ENCODE data around the gene FRAS1. TPM values are rescaled to one million over a fixed set of nuclear protein-coding genes. Genes with fewer than 3 reads are reported as not detected.
"Not testable (repeated sequence)": the region's sequence is repeated elsewhere in the genome, so short reads cannot be mapped to it uniquely, and the experiment has no call there.

The FRAS1 gene
- total RNA-seq, 2 donors from 2014 or later, result 2.3 to 8.1 TPM

- intact Hi-C loops (cut with DNase I), result no loop called here
Measured at GRCh38 chr4:78149751-78150542, 92.8 kb downstream of the FRAS1 start.

GRCh38 chr4:78150543-78150864 lies 93.4 kb downstream of the FRAS1 start:
- intact Hi-C loops (cut with DNase I), result no loop called here

More at GRCh38 chr4:78149751-78150542, 92.8 kb downstream of the FRAS1 start:
- no peak for DNase-seq (ENCODE audit: low spot score)

GRCh38 chr4:78152795-78153194 lies 95.7 kb downstream of the FRAS1 start:
- DNase-seq (ENCODE audit: low spot score), result no peak
- intact Hi-C loops (cut with DNase I), result no loop called here

More at GRCh38 chr4:78150543-78150864, 93.4 kb downstream of the FRAS1 start:
- DNase-seq (ENCODE audit: low spot score), result no peak

GRCh38 chr4:78154972-78155590 lies 98.0 kb downstream of the FRAS1 start:
- intact Hi-C loops (cut with DNase I), result no loop called here
- DNase-seq (ENCODE audit: low spot score), result no peak

GRCh38 chr4:78155616-78156105 lies 98.5 kb downstream of the FRAS1 start:
- no peak for DNase-seq (ENCODE audit: low spot score)
- intact Hi-C loops (cut with DNase I), result no loop called here

GRCh38 chr4:78156520-78156919 lies 99.4 kb downstream of the FRAS1 start:
- no peak for DNase-seq (ENCODE audit: low spot score)
- intact Hi-C loops (cut with DNase I), result no loop called here

- no peak for DNase-seq (ENCODE audit: low spot score)
Measured at GRCh38 chr4:78162342-78162741, 105.2 kb downstream of the FRAS1 start.

GRCh38 chr4:78162821-78163220 lies 105.7 kb downstream of the FRAS1 start:
- intact Hi-C loops (cut with DNase I), result no loop called here
- DNase-seq (ENCODE audit: low spot score), result no peak

More at GRCh38 chr4:78162342-78162741, 105.2 kb downstream of the FRAS1 start:
- intact Hi-C loops (cut with DNase I), result no loop called here

GRCh38 chr4:78165758-78166157 lies 108.6 kb downstream of the FRAS1 start:
- intact Hi-C loops (cut with DNase I), result no loop called here
- no peak for DNase-seq (ENCODE audit: low spot score)

GRCh38 chr4:78166622-78167021 lies 109.5 kb downstream of the FRAS1 start:
- DNase-seq (ENCODE audit: low spot score), result no peak
- intact Hi-C loops (cut with DNase I), result no loop called here

GRCh38 chr4:78167510-78167909 lies 110.4 kb downstream of the FRAS1 start:
- intact Hi-C loops (cut with DNase I), result no loop called here
- no peak for DNase-seq (ENCODE audit: low spot score)

- intact Hi-C loops (cut with DNase I), result no loop called here
- DNase-seq (ENCODE audit: low spot score), result no peak
Measured at GRCh38 chr4:78168029-78168428, 110.9 kb downstream of the FRAS1 start.

GRCh38 chr4:78169728-78170127 lies 112.6 kb downstream of the FRAS1 start:
- intact Hi-C loops (cut with DNase I), result no loop called here

GRCh38 chr4:78171482-78171881 lies 114.4 kb downstream of the FRAS1 start:
- intact Hi-C loops (cut with DNase I), result no loop called here
- DNase-seq (ENCODE audit: low spot score), result no peak

More at GRCh38 chr4:78169728-78170127, 112.6 kb downstream of the FRAS1 start:
- no peak for DNase-seq (ENCODE audit: low spot score)

GRCh38 chr4:78174891-78175290 lies 117.8 kb downstream of the FRAS1 start:
- intact Hi-C loops (cut with DNase I), result no loop called here
- DNase-seq (ENCODE audit: low spot score), result no peak

- intact Hi-C loops (cut with DNase I), result no loop called here
- no peak for DNase-seq (ENCODE audit: low spot score)
Measured at GRCh38 chr4:78179196-78179595, 122.1 kb downstream of the FRAS1 start.

GRCh38 chr4:78181681-78182234 lies 124.6 kb downstream of the FRAS1 start:
- intact Hi-C loops (cut with DNase I); DNase-seq (ENCODE audit: low spot score): not testable (repeated sequence)

GRCh38 chr4:78184584-78184983 lies 127.5 kb downstream of the FRAS1 start:
- intact Hi-C loops (cut with DNase I), result no loop called here
- DNase-seq (ENCODE audit: low spot score), result no peak

GRCh38 chr4:78185117-78185516 lies 128.0 kb downstream of the FRAS1 start:
- intact Hi-C loops (cut with DNase I), result no loop called here
- DNase-seq (ENCODE audit: low spot score), result no peak

Data from posterior vena cava (tissue), 2 donors.